T-helper 17 cell (primary cell): ENCODE results near the gene GNA15. TPM values are rescaled to one million over a fixed set of nuclear protein-coding genes. Genes with fewer than 3 reads are reported as not detected.
A peak's percentile ranks its signal among the peaks of the same experiment; 100 is the strongest.

ENCODE experiments used
- ATAC-seq: fragments of 150-1000 bp; cut with Tn5 transposase; 2 replicates; pipeline ENCODE4 v1.10.0; 2021; ENCODE audit warnings: mild to moderate bottlenecking, moderate library complexity
- DNase-seq, 3 donors: peaks; one replicate each; pipeline versions ENCODE4 v3.0.0 to v3.0.0-alpha.2; 2020 to 2021
- H3K9me3 ChIP-seq: one replicate; pipeline ENCODE4 v1.7.0; 2013; ENCODE audit warnings: low read length, mild to moderate bottlenecking; ENCODE audit not compliant: control insufficient read depth, poor library complexity, severe bottlenecking
- H3K27ac Mint-ChIP-seq: one replicate; pipeline ENCODE4 v1.8.0; 2022; ENCODE audit warnings: mild to moderate bottlenecking, moderate library complexity, mixed read lengths
- H3K27me3 Mint-ChIP-seq: one replicate; pipeline ENCODE4 v1.8.0; 2022; ENCODE audit warnings: mixed read lengths
- H3K36me3 Mint-ChIP-seq: one replicate; pipeline ENCODE4 v1.8.0; 2022; ENCODE audit warnings: low read depth, mixed read lengths
- H3K4me1 Mint-ChIP-seq: one replicate; pipeline ENCODE4 v1.8.0; 2022; ENCODE audit warnings: mild to moderate bottlenecking, mixed read lengths
- H3K4me3 Mint-ChIP-seq: one replicate; pipeline ENCODE4 v1.8.0; 2022; ENCODE audit warnings: mild to moderate bottlenecking, moderate library complexity, mixed read lengths
- total RNA-seq, 4 donors: library from RNA in 2 of 4; stranded (reverse) in 2 of 4; gene quantifications; one replicate each; pipeline ENCODE4 v1.2.3 and lab custom pipeline; 2022 to 2026

Gene GNA15
- total RNA-seq, 2 donors from 2014 or later: 28.7 to 54.1 TPM

DNA sequence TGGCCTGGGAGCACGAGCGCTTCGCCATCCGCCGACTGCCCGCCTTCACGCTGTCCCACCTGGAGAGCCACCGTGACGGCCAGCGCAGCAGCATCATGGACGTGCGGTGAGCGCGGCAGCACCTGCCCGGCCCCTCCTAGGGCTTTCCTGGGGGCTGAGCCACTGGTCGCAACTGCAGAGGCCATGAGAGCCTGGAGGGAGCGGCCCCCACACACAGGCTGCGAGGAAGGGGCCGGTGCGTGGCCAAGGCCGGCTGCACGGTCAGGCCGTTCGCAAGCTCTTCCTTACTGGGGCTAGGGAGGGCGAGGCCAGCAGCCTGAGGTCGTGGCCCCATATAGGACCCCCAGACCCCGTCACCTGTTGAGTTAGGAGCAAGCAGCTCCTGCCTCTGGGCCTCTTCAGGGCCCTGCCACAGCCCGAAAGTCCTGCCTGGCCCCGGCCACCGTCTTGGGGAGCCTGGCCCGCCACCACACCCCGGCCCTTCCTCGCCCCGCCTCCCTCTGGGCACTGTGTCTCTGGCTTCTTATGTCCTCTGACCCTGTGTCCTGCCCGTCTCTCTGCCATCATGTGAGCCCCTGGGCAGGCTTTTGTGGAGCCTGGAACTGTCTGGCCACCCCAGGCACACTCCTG, 68.9 kb downstream of the GNA15 start:
- Mint-ChIP-seq H3K4me1 (no peaks in the 10 kb centered on the region), H3K36me3 (no peaks in the 10 kb centered on the region), H3K4me3 (no peak overlapping the region), H3K27ac (no peak overlapping the region), H3K27me3 (no peaks in the 10 kb centered on the region)
- H3K9me3 ChIP-seq: no peaks in the 10 kb centered on the region
- ATAC-seq: no peak
- no peak for DNase-seq

DNA sequence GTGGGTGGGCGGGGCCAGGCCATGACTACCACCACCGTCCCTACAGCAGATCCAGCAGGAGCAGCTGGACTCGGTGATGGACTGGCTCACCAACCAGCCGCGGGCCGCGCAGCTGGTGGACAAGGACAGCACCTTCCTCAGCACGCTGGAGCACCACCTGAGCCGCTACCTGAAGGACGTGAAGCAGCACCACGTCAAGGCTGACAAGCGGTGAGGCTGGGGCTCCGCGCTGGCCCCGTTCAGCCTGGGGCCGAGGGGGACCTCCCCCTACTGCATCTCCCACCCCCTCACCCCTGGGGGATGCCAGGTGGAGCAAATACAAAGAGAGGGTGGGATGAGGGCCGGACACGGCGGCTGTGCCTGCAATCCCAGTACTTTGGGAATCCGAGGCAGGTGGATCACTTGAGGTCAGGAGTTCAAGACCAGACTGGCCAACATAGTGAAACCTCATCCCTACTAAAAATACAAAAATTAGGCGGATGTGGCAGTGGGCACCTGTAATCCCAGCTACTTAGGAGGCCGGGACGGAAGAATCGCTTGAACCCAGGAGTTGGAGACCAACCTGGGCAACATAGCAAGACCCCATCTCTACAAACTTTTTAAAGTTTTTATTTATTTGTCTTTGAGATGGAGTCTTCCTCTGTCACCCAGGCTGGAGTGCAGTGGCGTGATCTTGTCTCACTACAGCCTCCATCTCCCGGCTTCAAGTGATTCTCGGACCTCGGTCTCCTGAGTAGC, 70.6 kb downstream of the GNA15 start:
- no peaks in the 10 kb centered on the region for H3K9me3 ChIP-seq
- H3K27ac Mint-ChIP-seq: no peak overlapping the region
- no peaks in the 10 kb centered on the region for H3K27me3 Mint-ChIP-seq
- DNase-seq (no peak), ATAC-seq (no peak)
- H3K4me3 Mint-ChIP-seq: no peak overlapping the region
- peaks cover 4% of the 10 kb centered on the region for H3K4me1 Mint-ChIP-seq
- no peaks in the 10 kb centered on the region for H3K36me3 Mint-ChIP-seq

DNA sequence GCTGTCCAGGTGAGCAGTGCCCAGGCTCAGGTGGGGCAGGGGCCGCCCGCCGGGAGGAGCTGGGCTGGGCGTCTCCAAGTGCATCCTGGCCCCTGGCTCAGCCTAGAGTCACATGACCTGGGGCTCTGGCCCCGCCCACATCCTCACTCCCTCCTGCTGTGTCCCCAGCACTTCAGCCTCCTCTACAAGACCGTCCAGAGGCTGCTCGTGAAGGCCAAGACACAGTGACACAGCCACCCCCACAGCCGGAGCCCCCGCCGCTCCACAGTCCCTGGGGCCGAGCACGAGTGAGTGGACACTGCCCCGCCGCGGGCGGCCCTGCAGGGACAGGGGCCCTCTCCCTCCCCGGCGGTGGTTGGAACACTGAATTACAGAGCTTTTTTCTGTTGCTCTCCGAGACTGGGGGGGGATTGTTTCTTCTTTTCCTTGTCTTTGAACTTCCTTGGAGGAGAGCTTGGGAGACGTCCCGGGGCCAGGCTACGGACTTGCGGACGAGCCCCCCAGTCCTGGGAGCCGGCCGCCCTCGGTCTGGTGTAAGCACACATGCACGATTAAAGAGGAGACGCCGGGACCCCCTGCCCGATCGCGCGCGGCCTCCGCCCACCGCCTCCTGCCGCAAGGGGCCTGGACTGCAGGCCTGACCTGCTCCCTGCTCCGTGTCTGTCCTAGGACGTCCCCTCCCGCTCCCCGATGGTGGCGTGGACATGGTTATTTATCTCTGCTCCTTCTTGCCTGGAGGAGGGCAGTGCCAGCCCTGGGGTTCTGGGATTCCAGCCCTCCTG, 71.8 kb downstream of the GNA15 start:
- Mint-ChIP-seq H3K27ac (no peak overlapping the region), H3K27me3 (no peaks in the 10 kb centered on the region), H3K4me3 (no peak overlapping the region), H3K36me3 (no peaks in the 10 kb centered on the region), H3K4me1 (peaks cover 4% of the 10 kb centered on the region)
- no peak for ATAC-seq
- DNase-seq: no peak
- no peaks in the 10 kb centered on the region for H3K9me3 ChIP-seq

DNA sequence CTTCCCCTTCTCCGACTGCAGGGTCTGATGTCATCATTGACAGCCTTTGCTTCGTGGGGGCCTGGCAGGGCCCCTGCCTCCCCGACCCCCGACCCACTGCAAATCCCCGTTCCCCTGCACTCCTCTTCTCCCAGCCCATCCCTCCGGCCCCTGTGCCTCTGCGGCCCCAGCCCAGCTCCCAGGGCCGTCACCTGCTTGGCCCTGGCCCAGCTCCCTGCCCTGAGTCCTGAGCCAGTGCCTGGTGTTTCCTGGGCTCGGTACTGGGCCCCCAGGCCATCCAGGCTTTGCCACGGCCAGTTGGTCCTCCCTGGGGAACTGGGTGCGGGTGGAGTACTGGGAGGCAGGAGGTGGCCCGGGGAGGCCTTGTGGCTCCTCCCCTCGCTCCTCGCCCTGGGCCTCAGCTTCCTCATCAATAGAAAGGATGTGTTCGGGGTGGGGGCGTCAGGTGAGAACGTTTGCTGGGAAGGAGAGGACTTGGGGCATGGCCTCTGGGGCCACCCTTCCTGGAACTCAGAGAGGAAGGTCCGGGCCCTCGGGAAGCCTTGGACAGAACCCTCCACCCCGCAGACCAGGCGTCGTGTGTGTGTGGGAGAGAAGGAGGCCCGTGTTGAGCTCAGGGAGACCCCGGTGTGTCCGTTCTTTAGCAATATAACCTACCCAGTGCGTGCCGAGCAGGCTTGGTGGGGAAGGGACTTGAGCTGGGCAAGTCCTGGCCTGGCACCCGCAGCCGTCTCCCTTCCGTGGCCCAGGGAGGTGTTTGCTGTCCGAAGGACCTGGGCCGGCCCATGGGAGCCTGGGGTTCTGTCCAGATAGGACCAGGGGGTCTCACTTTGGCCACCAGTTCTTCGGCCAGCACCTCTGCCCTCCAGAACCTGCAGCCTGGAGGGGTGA, 72.7 kb downstream of the GNA15 start:
- H3K9me3 ChIP-seq: no peaks in the 10 kb centered on the region
- H3K27ac Mint-ChIP-seq: no peak overlapping the region
- ATAC-seq: no peak
- no peaks in the 10 kb centered on the region for H3K27me3 Mint-ChIP-seq
- DNase-seq: no peak
- no peak overlapping the region for H3K4me3 Mint-ChIP-seq
- H3K36me3 Mint-ChIP-seq: no peaks in the 10 kb centered on the region
- peaks cover 4% of the 10 kb centered on the region for H3K4me1 Mint-ChIP-seq

DNA sequence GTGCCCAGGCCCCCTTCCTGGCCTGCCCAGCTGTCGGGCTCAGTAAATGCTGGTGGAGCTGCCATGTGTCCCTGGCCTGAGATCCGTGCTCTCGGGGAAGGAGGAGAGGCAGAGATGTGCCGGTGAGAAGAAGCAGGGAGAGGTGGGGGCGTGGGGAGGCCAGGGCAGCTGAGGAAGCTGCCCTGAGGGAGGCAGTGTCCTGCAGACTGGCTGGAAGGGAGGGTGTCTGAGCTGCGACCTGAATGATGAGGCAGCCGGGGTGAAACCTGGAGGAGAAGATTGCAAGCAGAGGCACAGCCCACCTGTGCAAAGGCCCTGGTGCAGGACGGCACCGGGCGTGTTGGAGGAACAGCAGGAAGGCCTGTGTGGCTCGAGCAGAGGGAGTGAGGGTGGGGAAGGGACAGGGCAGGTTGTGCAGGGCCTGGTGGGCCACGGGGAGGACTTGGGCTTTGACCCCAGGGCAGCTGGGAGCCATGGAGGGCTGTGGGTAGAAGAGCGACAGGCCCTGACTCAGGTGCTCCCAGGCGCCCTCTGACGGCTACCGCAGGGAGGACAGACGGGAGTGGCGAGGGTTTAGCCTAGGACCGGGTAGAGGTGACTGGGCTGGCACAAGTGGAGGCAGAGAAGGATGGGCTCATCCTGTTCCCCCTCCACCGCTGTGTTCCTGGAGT, 74.6 kb downstream of the GNA15 start:
- Mint-ChIP-seq H3K4me3 (no peak overlapping the region), H3K4me1 (peaks cover 4% of the 10 kb centered on the region), H3K27me3 (no peaks in the 10 kb centered on the region), H3K27ac (peak overlapping the region; percentile 27), H3K36me3 (no peaks in the 10 kb centered on the region)
- H3K9me3 ChIP-seq: no peaks in the 10 kb centered on the region
- ATAC-seq: peak; percentile 90
- peak; percentile 44 to 73 (median 45) for DNase-seq

DNA sequence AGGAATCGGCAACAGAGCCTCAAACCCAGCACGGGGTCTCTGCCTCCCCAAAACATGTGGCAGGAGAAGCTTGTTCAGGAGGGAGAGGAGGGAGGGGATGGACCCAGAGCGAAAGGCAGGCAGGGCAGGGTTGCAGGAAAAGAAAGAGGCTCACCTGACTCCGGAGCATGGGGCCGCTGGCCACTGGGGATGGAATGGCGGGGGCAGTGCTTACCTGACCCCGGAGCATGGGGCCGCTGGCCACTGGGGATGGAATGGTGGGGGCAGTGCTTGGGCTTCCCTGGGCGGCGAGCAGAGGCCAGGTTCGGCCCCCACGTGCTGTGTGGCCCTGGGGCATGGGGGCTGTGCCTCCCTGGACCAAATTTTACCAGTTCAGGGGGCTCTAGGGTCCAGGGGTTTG, 75.4 kb downstream of the GNA15 start:
- Mint-ChIP-seq H3K4me3 (no peak overlapping the region), H3K36me3 (no peaks in the 10 kb centered on the region), H3K27ac (no peak overlapping the region), H3K27me3 (no peaks in the 10 kb centered on the region), H3K4me1 (peaks cover 4% of the 10 kb centered on the region)
- DNase-seq (no peak), ATAC-seq (no peak)
- H3K9me3 ChIP-seq: no peaks in the 10 kb centered on the region

DNA sequence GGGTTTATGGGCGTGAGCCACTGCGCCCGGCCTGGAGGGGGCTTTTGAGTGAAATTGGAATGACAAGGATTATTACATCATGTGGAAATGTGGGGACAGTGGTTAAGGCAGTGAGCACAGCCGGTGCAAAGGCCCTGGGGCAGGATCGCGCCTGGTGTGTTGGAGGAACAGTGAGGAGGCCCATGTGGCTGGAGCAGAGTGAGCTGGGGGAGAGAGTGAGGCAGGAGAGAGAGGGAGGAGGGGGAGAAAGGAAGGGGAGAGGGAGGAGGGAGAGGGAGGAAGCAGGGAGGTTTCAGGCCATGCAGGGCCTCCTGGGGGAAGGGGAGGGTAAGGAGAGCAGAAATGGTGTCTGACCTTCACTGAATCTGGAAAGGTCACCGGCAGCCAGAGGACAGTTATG, 77.3 kb downstream of the GNA15 start:
- Mint-ChIP-seq H3K36me3 (no peaks in the 10 kb centered on the region), H3K4me1 (peaks cover 7% of the 10 kb centered on the region), H3K4me3 (no peak overlapping the region), H3K27ac (no peak overlapping the region), H3K27me3 (no peaks in the 10 kb centered on the region)
- no peaks in the 10 kb centered on the region for H3K9me3 ChIP-seq
- DNase-seq (no peak), ATAC-seq (no peak)

Other genes starting within 250 kb of the GNA15 start
- gene ZNF57, start 235.1 kb upstream of the GNA15 start, total RNA-seq: 1 to 10 TPM; 2.0 to 2.6 TPM
- 1 to 10 TPM; 2.7 to 3.0 TPM for gene ZNF77, start 191.1 kb upstream of the GNA15 start, total RNA-seq
- under 1 TPM in 1 of 2 donors, not detected in 1; 0.29 TPM for gene TLE6, start 158.5 kb upstream of the GNA15 start, total RNA-seq
- 10 to 100 TPM in 1 of 2 donors, 1 to 10 TPM in 1; 9.5 to 13.1 TPM for gene TLE2, start 106.8 kb upstream of the GNA15 start, total RNA-seq
- gene TLE5, start 73.5 kb upstream of the GNA15 start, total RNA-seq: 100 to 1,000 TPM; 869 to 906 TPM
- 1 to 10 TPM in 1 of 2 donors, under 1 TPM in 1; 0.85 to 1.6 TPM for gene GNA11, start 41.7 kb upstream of the GNA15 start, total RNA-seq
- gene S1PR4, start 42.7 kb downstream of the GNA15 start, total RNA-seq: 10 to 100 TPM; 83.1 to 97.0 TPM
- 10 to 100 TPM; 47.8 to 50.6 TPM for gene NCLN, start 49.9 kb downstream of the GNA15 start, total RNA-seq
- under 1 TPM; 0.42 to 0.57 TPM for gene CELF5, start 88.6 kb downstream of the GNA15 start, total RNA-seq
- 10 to 100 TPM; 29.0 to 29.3 TPM for gene NFIC, start 230.6 kb downstream of the GNA15 start, total RNA-seq